Neural crest cell (in vitro differentiated cells): ENCODE data around the gene HSBP1. TPM values are rescaled to one million over a fixed set of nuclear protein-coding genes. Genes with fewer than 3 reads are reported as not detected.

Experiments used
- DNase-seq: peaks from one replicate; pipeline ENCODE4 v3.0.0; 2021; ENCODE audit warnings: low read depth, mixed read lengths, low spot score
- H3K27ac Mint-ChIP-seq: one replicate; pipeline ENCODE4 v1.8.0; 2021; ENCODE audit warnings: mild to moderate bottlenecking, mixed read lengths; ENCODE audit not compliant: unreplicated experiment
- H3K27me3 Mint-ChIP-seq: 2 replicates; pipeline ENCODE4 v1.8.0; 2021; ENCODE audit warnings: low read depth, mild to moderate bottlenecking, mixed read lengths
- H3K36me3 Mint-ChIP-seq: 2 replicates; pipeline ENCODE4 v1.8.0; 2021; ENCODE audit warnings: low read depth, mild to moderate bottlenecking, mixed read lengths
- H3K4me1 Mint-ChIP-seq: 2 replicates; pipeline ENCODE4 v1.8.0; 2021; ENCODE audit warnings: mixed read lengths
- H3K4me3 Mint-ChIP-seq: one replicate; pipeline ENCODE4 v1.8.0; 2021; ENCODE audit warnings: mild to moderate bottlenecking, mixed read lengths
- H3K9me3 Mint-ChIP-seq: 2 replicates; pipeline ENCODE4 v1.8.0; 2021; ENCODE audit warnings: mixed read lengths
- CTCF ChIP-seq: fragments of 200-600 bp; sonication (generic); conservative IDR thresholded peaks from 2 replicates; pipeline ENCODE4 v1.5.0; 2021; ENCODE audit warnings: antibody characterized with exemption, mild to moderate bottlenecking
- total RNA-seq: library from RNA; stranded (reverse); gene quantifications from 2 replicates; pipeline ENCODE4 v1.2.1, GENCODE V29; 2021

HSBP1 gene
- total RNA-seq, 1 donor from 2014 or later = 237 TPM

GRCh38 chr16:83847371-83848225 lies 39.8 kb downstream of the HSBP1 start:
- Mint-ChIP-seq H3K4me3 (no peak overlapping the region), H3K36me3 (no peaks in the 10 kb centered on the region), H3K27me3 (no peaks in the 10 kb centered on the region), H3K9me3 (no peaks in the 10 kb centered on the region), H3K4me1 (peaks cover 40% of the 10 kb centered on the region), H3K27ac (peak overlapping the region; percentile 5)
- no peak for TF ChIP-seq CTCF
- no peak for DNase-seq

GRCh38 chr16:83849421-83849820 lies 41.6 kb downstream of the HSBP1 start:
- no peaks in the 10 kb centered on the region for H3K36me3 Mint-ChIP-seq
- no peaks in the 10 kb centered on the region for H3K9me3 Mint-ChIP-seq
- no peak overlapping the region for H3K27ac Mint-ChIP-seq
- peaks cover 22% of the 10 kb centered on the region for H3K4me1 Mint-ChIP-seq
- no peak for DNase-seq
- no peak overlapping the region for H3K4me3 Mint-ChIP-seq
- no peak for TF ChIP-seq CTCF
- no peaks in the 10 kb centered on the region for H3K27me3 Mint-ChIP-seq

GRCh38 chr16:83850947-83851346 lies 43.2 kb downstream of the HSBP1 start:
- no peak for DNase-seq
- peaks cover 21% of the 10 kb centered on the region for H3K4me1 Mint-ChIP-seq
- H3K27me3 Mint-ChIP-seq = no peaks in the 10 kb centered on the region
- no peak overlapping the region for H3K27ac Mint-ChIP-seq
- H3K4me3 Mint-ChIP-seq = no peak overlapping the region
- H3K9me3 Mint-ChIP-seq = no peaks in the 10 kb centered on the region
- no peak for TF ChIP-seq CTCF
- H3K36me3 Mint-ChIP-seq = no peaks in the 10 kb centered on the region

GRCh38 chr16:83851473-83851872 lies 43.7 kb downstream of the HSBP1 start:
- no peak overlapping the region for H3K27ac Mint-ChIP-seq
- H3K4me1 Mint-ChIP-seq = peaks cover 21% of the 10 kb centered on the region
- H3K4me3 Mint-ChIP-seq = no peak overlapping the region
- DNase-seq = no peak
- no peak for TF ChIP-seq CTCF
- no peaks in the 10 kb centered on the region for H3K9me3 Mint-ChIP-seq
- no peaks in the 10 kb centered on the region for H3K36me3 Mint-ChIP-seq
- H3K27me3 Mint-ChIP-seq = no peaks in the 10 kb centered on the region

GRCh38 chr16:83852774-83853173 lies 45.0 kb downstream of the HSBP1 start:
- H3K27me3 Mint-ChIP-seq = no peaks in the 10 kb centered on the region
- H3K4me3 Mint-ChIP-seq = no peak overlapping the region
- peaks cover 14% of the 10 kb centered on the region for H3K4me1 Mint-ChIP-seq
- DNase-seq = no peak
- no peaks in the 10 kb centered on the region for H3K9me3 Mint-ChIP-seq
- no peaks in the 10 kb centered on the region for H3K36me3 Mint-ChIP-seq
- no peak overlapping the region for H3K27ac Mint-ChIP-seq
- no peak for TF ChIP-seq CTCF
